Endothelial cell of umbilical vein (primary cell): ENCODE results near the gene PLXND1.

Experiments used
- CTCF ChIP-seq, 2 donors: IDR thresholded peaks; 1 replicate in 1 of 2; 2 replicates in 1 of 2; pipeline ENCODE4 v1.5.1; 2011; ENCODE audit warnings: low read length in 2 of 2, mild to moderate bottlenecking in 2 of 2, moderate library complexity in 2 of 2, control low read depth in 1 of 2, inconsistent platforms in 1 of 2, low read depth in 1 of 2; ENCODE audit not compliant: insufficient read depth in 1 of 2; ENCODE audit errors: extremely low read depth in 1 of 2
- EZH2 ChIP-seq: IDR thresholded peaks from 2 replicates; pipeline ENCODE4 v1.6.1; 2012; ENCODE audit warnings: borderline replicate concordance, low read depth, mild to moderate bottlenecking, moderate library complexity, low read length, inconsistent platforms; ENCODE audit not compliant: severe bottlenecking
- JUN ChIP-seq: IDR thresholded peaks from 2 replicates; pipeline ENCODE4 v1.6.1; 2011; ENCODE audit warnings: borderline replicate concordance, low read depth; ENCODE audit not compliant: insufficient read length, insufficient read depth
- MAX ChIP-seq: IDR thresholded peaks from 2 replicates; pipeline ENCODE4 v1.6.1; 2011; ENCODE audit not compliant: insufficient read depth, insufficient read length
- MYC ChIP-seq: IDR thresholded peaks from one replicate; pipeline ENCODE4 v1.6.1; 2011; ENCODE audit warnings: mild to moderate bottlenecking, low read depth, low read length
- POLR2AphosphoS5 ChIP-seq: IDR thresholded peaks from 2 replicates; pipeline ENCODE4 v1.6.1; 2012; ENCODE audit warnings: low read depth, mild to moderate bottlenecking, control low read depth, low read length, moderate library complexity; ENCODE audit not compliant: insufficient read depth

- TF ChIP-seq JUN (no peak), MAX (no peak), CTCF (IDR thresholded peaks at IDR 0.05; ENCODE audit: extremely low read depth in 1 of 2, insufficient read depth in 1 of 2, low read depth in 1 of 2, low read length in 2 of 2) (no peak), EZH2 (no peak), POLR2AphosphoS5 (no peak), MYC (no peak)
These were observed 63.2 kb downstream of the PLXND1 start, which contains the start of gene H1-8 for GRCh38 chr3:129543156-129543790.
